A673 (cell line): ENCODE results near the gene UBXN7. TPM values are rescaled to one million over a fixed set of nuclear protein-coding genes. Genes with fewer than 3 reads are reported as not detected.
"Not testable (repeated sequence)": the region's sequence is repeated elsewhere in the genome, so short reads cannot be mapped to it uniquely, and the experiment has no call there.

ENCODE experiments used
- BruUV-seq: library from RNA; stranded (reverse); fragments of 400-500 nt; replicated peaks from 2 replicates; lab custom pipeline; 2021; lab: Mats Ljungman, UMichigan
- CTCF ChIA-PET: fragments of 300-600 bp; sonication (Branson Sonifier 250); formaldehyde crosslinking; loops from one replicate; lab custom pipeline; 2022; ENCODE audit warnings: antibody characterized with exemption; lab: Charles Lee
- POLR2A ChIA-PET: fragments of 300-600 bp; sonication (Branson Sonifier 250); formaldehyde crosslinking; loops from one replicate; lab custom pipeline; 2022; ENCODE audit warnings: antibody characterized with exemption; ENCODE audit not compliant: low non-redundant PET; lab: Charles Lee
- DNase-seq: peaks from one replicate; pipeline ENCODE4 v3.0.0-alpha.2; 2015; ENCODE audit warnings: low spot score
- H3K27ac ChIP-seq: fragments of 200-600 bp; sonication (generic); 2 replicates; pipeline ENCODE4 v1.5.1; 2016; ENCODE audit warnings: mixed run types, low read depth, mild to moderate bottlenecking, mixed read lengths, antibody characterized with exemption, low read length; ENCODE audit not compliant: poor library complexity, severe bottlenecking
- H3K27me3 ChIP-seq: fragments of 200-600 bp; sonication (generic); replicated peaks from 2 replicates; pipeline ENCODE4 v1.6.1; 2017; ENCODE audit warnings: mixed run types, low read depth, mild to moderate bottlenecking, mixed read lengths, antibody characterized with exemption, low read length; ENCODE audit not compliant: insufficient read depth, poor library complexity
- H3K36me3 ChIP-seq: fragments of 200-600 bp; sonication (generic); 2 replicates; pipeline ENCODE4 v1.6.1; 2016; ENCODE audit warnings: mixed run types, mild to moderate bottlenecking, mixed read lengths, antibody characterized with exemption, low read length; ENCODE audit not compliant: insufficient read depth, poor library complexity, severe bottlenecking
- H3K4me1 ChIP-seq: fragments of 200-600 bp; sonication (generic); 2 replicates; pipeline ENCODE4 v1.6.1; 2017; ENCODE audit warnings: mixed run types, mild to moderate bottlenecking, mixed read lengths, antibody characterized with exemption, low read length; ENCODE audit not compliant: insufficient read depth, poor library complexity, severe bottlenecking
- H3K4me3 ChIP-seq: fragments of 200-600 bp; sonication (generic); 2 replicates; pipeline ENCODE4 v1.5.1; 2016; ENCODE audit warnings: low read depth, mixed run types, mild to moderate bottlenecking, mixed read lengths, low read length; ENCODE audit not compliant: poor library complexity, severe bottlenecking
- H3K9me3 ChIP-seq: fragments of 200-600 bp; sonication (generic); 2 replicates; pipeline ENCODE4 v1.6.1; 2016; ENCODE audit warnings: mixed run types, low read depth, mild to moderate bottlenecking, mixed read lengths, antibody characterized with exemption, low read length; ENCODE audit not compliant: poor library complexity, severe bottlenecking
- CTCF ChIP-seq: fragments of 300-800, 200-600 bp; sonication (generic); conservative IDR thresholded peaks from 2 replicates; pipeline ENCODE4 v1.5.1; 2017; ENCODE audit warnings: low read depth, mild to moderate bottlenecking, antibody characterized with exemption, low read length, moderate library complexity, mixed read lengths
- EZH2 ChIP-seq: fragments of 200-600 bp; sonication (generic); IDR thresholded peaks from 2 replicates; pipeline ENCODE4 v1.6.1; 2017; ENCODE audit warnings: borderline replicate concordance, low read depth, mild to moderate bottlenecking, mixed read lengths, antibody characterized with exemption, low read length; ENCODE audit not compliant: poor library complexity, severe bottlenecking
- intact Hi-C: fragments of 100-400 bp; cut with micrococcal nuclease; formaldehyde crosslinking; loops from one replicate; pipeline ENCODE4 v1.10.0; 2022; ENCODE audit not compliant: unreplicated experiment
- total RNA-seq: library from RNA; stranded (reverse); gene quantifications from 2 replicates; pipeline ENCODE4 v1.2.3, GENCODE V29; 2021

The UBXN7 gene
- total RNA-seq, 1 experiment from 2014 or later: 94.2 TPM

GRCh38 chr3:196320137-196320536 lies 112.1 kb downstream of the UBXN7 start:
- intact Hi-C loops: no loop called here
- BruUV-seq: no TSS peak
- POLR2A ChIA-PET: no interaction called here
- TF ChIP-seq EZH2: no peak
- no peak for TF ChIP-seq CTCF
- no peak overlapping the region for H3K4me3 ChIP-seq
- no peaks in the 10 kb centered on the region for H3K27me3 ChIP-seq
- no peak for DNase-seq
- H3K4me1 ChIP-seq: no peaks in the 10 kb centered on the region
- no peak overlapping the region for H3K27ac ChIP-seq
- no peaks in the 10 kb centered on the region for H3K9me3 ChIP-seq
- CTCF ChIA-PET: no interaction called here
- no peaks in the 10 kb centered on the region for H3K36me3 ChIP-seq

GRCh38 chr3:196317687-196318467 lies 114.3 kb downstream of the UBXN7 start, which contains the start of gene DYNLT2B:
Gene DYNLT2B (minus strand): TSS chr3:196318240. CDS start chr3:196318152, 88 bp downstream.
- intact Hi-C loops: loop anchor here (5.0 kb wide), 1 partner anchor 114 kb away; the partner anchor contains the start of gene UBXN7
- Histone ChIP-seq H3K27ac (peak within 1 kb of the TSS; percentile 91), H3K9me3 (no peaks in the 10 kb centered on the region), H3K36me3 (peaks cover 3% of the 10 kb centered on the region), H3K4me1 (no peaks in the 10 kb centered on the region), H3K27me3 (no peaks in the 10 kb centered on the region), H3K4me3 (peak within 1 kb of the TSS; percentile 99)
- no TSS peak for BruUV-seq
- TF ChIP-seq EZH2 (no peak), CTCF (no peak)
- ChIA-PET CTCF (no interaction called here), POLR2A (interaction anchor here (0.7 kb wide), 1 partner anchor 115 kb away, joined by 9 read pairs; no protein-coding TSS in a partner anchor)
- DNase-seq: peak; percentile 94

- peak overlapping the region; percentile 99 for H3K4me3 ChIP-seq
- DNase-seq: peak; percentile 67
- H3K9me3 ChIP-seq, H3K4me1 ChIP-seq, H3K36me3 ChIP-seq, H3K27me3 ChIP-seq, BruUV-seq: not testable (repeated sequence)
- POLR2A ChIA-PET: interaction anchor here (0.7 kb wide), 1 partner anchor 116 kb away, joined by 9 read pairs; no protein-coding TSS in a partner anchor
- peak overlapping the region; percentile 91 for H3K27ac ChIP-seq
- intact Hi-C loops: loop anchor here (5.0 kb wide), 1 partner anchor 115 kb away; the partner anchor contains the start of gene UBXN7
- CTCF ChIA-PET: interaction anchor here (0.6 kb wide), 1 partner anchor 63 kb away, joined by 3 read pairs; no protein-coding TSS in a partner anchor
These were observed 115.2 kb downstream of the UBXN7 start for GRCh38 chr3:196316799-196317686.
